Renal cortical epithelial cell (primary cell): ENCODE data around the gene SMYD3. TPM values are rescaled to one million over a fixed set of nuclear protein-coding genes. Genes with fewer than 3 reads are reported as not detected.
A peak's percentile ranks its signal among the peaks of the same experiment; 100 is the strongest.
"Not testable (repeated sequence)": the region's sequence is repeated elsewhere in the genome, so short reads cannot be mapped to it uniquely, and the experiment has no call there.

Experiments used
- DNase-seq: peaks from one replicate; pipeline ENCODE4 v3.0.0-alpha.2; 2011; ENCODE audit warnings: low read depth
- total RNA-seq: library from RNA; depleted of rRNA; stranded (reverse); fragments of >200 nt; gene quantifications from 2 replicates; pipeline ENCODE4 v1.2.3, GENCODE V29; 2014

The SMYD3 gene
- total RNA-seq, 1 donor from 2014 or later = 29.5 TPM

DNA sequence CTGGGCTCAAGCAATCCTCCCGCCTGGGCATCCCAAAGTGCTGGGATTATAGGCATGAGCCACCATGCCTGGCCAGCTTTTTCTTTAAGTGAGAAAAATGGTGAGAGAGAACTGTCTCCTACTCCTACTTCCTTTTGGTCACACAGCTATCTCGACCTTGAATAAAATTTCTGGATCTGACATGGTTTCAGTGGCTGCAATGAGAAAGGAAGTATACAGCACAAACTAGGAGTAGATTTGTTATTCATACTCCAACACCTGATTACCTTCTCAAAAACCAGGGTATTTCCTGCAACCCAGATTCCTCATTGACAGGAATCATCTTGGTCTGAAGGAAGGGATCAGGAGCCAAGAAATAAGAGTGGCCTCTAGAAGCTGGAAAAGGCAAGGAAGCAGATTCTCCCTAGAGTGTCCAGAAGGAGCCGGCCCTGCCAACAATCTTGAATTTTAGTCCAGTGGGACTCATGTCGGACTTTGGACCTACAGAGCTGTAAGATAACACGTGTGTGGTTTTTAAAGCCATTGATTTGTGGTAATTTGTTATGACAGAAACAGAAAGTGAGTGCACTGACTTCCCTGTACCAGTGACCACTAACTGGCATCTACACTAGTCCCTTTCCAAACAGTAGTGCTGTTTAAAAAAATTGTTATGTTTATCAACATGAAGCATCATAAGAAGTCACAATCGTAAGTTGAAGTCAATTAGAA, 516.6 kb downstream of the SMYD3 start:
- peak; percentile 38 for DNase-seq

DNA sequence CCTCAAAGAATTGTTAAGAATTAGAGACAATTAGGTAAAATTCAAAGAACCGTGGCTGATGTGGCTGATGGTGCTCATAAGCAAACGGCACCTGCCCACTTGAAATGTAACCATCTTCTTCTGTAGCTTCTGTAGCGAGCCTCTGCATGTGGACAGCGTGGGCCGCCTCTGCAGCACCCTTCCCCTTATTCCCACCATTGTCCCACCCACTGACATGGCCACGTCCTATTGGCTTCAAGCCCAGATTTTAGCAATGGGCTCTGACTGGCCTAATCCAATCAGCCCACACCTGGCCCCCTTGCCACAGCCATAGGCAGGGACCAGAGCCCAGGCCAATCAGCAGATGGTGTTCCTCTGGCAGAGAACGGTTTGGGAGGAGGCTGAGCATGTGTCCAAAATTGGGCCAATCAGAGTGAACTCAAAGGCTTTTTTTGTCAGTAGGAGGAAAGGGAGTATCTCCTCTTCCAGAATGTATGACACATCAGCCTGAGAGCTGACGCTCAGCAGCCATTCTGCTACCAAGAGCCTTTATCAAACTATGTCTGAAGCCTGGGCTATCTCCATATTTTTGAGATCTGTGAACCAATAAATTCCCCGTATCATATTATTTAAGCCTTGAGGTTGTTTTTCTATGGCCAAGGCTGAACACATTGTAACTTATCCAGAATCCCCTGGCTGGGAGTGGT, 518.5 kb downstream of the SMYD3 start:
- no peak for DNase-seq

DNA sequence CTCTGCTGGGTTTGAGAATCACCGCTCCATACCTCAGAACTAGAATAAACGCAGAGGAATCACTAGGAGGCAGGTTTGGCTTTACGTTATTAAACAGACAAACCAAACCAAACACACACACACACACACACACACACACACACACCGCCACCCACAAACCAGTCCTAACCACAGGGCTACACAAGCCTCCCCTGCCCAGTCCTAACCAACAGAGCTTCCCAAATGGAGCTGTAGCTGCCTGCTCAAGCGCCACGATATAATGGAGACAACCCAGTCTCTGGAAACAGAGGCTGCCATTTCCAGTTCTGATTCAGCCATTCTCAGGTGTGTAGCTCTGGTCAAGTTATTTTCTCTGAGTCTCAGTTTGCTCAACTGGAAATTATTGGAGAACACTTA, 519.1 kb downstream of the SMYD3 start:
- no peak for DNase-seq

GRCh38 chr1:245987577-245987976, 519.5 kb downstream of the SMYD3 start:
- DNase-seq = no peak

GRCh38 chr1:245987219-245987545, 519.9 kb downstream of the SMYD3 start:
- no peak for DNase-seq

- DNase-seq = peak; percentile 31
Observed at GRCh38 chr1:245986404-245987218, 520.5 kb downstream of the SMYD3 start.

GRCh38 chr1:245984390-245985155, 522.5 kb downstream of the SMYD3 start:
- no peak for DNase-seq

GRCh38 chr1:245983294-245983967, 523.6 kb downstream of the SMYD3 start:
- DNase-seq = no peak

DNA sequence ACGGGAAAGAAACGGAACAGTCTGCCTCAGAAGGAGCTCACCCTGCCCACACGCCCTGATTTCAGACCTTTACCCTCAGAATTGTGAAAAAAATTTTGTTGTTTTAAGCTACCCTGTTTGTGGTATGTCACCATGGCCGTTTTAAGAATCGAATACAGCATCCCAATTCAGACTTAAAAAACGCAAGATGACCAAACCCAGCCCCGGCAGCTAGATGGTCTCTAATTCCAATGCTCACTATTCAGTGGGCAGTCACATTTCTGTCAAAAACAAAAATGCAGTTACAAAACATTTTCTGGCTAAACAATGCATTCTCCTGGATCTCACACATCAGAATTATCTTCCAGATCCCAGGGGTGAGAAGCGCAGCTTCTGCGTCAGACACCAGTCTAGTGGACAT, 527.5 kb downstream of the SMYD3 start:
- no peak for DNase-seq

DNA sequence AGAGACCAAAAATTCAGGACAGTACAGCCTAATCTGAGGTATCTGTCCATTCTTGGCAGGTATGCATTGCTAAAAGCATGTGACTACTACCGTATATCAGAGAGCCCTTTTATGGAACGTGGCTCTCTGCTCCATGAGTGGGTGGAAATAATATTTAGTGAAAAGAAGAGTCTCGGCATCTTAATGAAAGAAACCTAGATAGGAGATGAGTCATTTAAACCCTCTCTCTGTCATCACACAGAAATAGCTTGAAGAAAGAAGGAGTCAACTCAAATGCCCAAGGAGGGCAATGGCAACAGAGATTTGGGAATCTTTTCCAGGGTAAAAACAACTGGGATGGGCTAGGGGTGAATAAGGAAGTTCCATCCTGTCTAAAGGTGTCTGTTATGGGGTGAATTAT, 528.2 kb downstream of the SMYD3 start:
- DNase-seq = no peak

GRCh38 chr1:245972476-245972875, 534.6 kb downstream of the SMYD3 start:
- no peak for DNase-seq

DNA sequence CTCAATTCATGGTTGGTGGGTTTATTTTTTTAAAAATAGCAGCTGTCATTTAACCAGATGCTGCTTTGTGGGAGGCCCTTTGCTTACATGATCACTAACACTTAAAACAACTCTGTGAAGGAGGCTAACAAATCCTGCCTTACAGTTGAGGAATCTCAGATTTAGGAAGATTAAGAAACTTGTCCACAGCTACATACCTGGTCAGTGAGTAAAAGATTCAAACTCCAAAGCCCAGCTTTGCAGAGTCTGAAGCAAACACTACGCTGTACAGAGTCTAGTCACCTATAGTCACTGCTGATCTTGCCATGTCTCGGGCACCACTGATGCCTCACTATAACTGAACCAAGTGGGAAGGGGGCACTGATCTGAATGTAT, 535.4 kb downstream of the SMYD3 start:
- no peak for DNase-seq

GRCh38 chr1:245971076-245971710, 535.9 kb downstream of the SMYD3 start:
- DNase-seq = not testable (repeated sequence)

- DNase-seq = peak; percentile 92
Observed at GRCh38 chr1:245969283-245969682, 537.8 kb downstream of the SMYD3 start.

- DNase-seq = no peak
Observed at GRCh38 chr1:245968775-245969174, 538.3 kb downstream of the SMYD3 start.

GRCh38 chr1:245965398-245965797, 541.7 kb downstream of the SMYD3 start:
- DNase-seq = no peak

DNA sequence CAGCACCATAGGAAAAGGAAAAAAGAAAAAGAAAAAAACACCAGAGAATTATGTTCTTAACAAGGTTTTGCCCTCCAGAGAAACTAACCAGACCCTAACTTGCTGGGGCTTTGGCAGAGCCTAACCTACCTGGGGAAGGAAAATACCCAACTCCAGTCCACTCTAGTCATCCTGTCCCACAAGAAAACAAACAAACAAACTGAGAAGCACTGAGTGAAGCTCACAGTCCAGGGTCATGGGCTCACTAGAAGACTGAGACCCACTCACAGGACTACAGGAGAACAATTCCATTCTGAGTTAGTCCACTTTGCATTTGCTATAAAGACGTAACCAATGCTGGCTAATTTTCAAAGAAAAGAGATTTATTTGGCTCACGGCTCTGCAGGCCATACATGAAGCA, 543.4 kb downstream of the SMYD3 start:
- no peak for DNase-seq

DNA sequence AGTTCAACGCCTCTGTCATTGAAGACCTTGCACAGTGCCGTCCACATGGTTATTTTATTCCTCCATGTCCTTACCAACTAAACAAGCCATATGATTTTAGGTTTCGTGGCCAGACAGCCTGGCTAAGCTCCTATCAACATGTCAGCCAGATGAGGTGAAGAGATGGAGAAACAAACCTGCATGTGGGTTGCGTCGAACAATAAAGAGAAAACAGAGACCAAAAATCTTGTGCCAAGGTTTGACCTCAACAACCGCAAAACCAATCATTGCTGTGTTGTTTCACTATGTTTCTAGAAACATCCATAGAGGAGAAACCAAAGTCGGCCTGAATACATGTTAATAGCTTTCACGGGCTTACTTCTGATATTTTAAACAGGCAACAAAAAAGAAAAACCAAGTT, 544.6 kb downstream of the SMYD3 start:
- DNase-seq = no peak

DNA sequence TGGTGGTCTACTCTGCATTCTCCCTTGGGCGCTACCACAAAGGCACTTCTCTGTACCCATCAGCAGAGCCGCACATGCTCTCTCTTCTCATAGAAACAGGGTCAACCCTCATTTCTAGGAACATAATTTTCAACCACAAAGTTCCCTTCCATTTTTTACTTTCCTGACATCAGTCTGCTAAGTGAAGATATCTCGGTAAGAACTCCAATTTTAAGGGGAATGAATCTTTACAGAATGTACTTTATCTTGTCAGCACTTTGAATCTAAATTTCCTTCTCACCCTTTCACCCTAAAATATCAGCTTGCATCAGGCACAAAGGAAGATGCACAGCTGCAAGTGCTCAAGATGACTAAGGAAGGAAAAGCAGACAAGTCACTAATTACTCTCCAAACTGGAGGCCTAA, 545.9 kb downstream of the SMYD3 start:
- no peak for DNase-seq

GRCh38 chr1:245960171-245960570, 546.9 kb downstream of the SMYD3 start:
- DNase-seq = no peak

DNA sequence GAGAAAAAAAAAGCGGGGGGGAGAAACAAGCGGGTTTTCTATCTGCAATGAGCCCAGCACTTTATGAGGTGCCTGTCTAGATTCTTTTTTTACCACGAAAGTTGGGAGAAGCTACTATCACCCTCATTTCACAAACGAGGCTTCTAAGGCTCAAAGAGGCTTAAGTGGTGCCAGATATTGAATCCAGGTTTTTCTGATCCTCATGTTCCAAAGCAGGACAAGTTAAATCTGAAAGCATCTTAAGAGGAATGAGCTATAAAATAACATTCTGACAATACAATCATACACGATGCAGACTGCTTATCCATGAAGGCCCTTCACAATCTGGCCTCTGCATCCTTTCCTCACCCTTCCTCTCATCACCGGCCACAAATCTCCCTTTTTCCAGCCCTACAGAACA, 549.1 kb downstream of the SMYD3 start:
- no peak for DNase-seq
